22Rv1 (cell line): ENCODE results near the gene SHISA4.
A peak's percentile ranks its signal among the peaks of the same experiment; 100 is the strongest.
"Not testable (repeated sequence)": the region's sequence is repeated elsewhere in the genome, so short reads cannot be mapped to it uniquely, and the experiment has no call there.

ENCODE experiments used
- H3K27ac ChIP-seq: fragments of 450-650 bp; 2 replicates; pipeline ENCODE4 v1.5.1; 2017
- ZFX ChIP-seq: fragments of 450-650 bp; IDR thresholded peaks from 2 replicates; pipeline ENCODE4 v1.6.1; 2017; ENCODE audit warnings: antibody characterized with exemption, borderline replicate concordance
- TF ChIP-seq, protein P1 (sequence below): fragments of 450-650 bp; IDR thresholded peaks from 2 replicates; pipeline ENCODE4 v1.5.1; 2017; ENCODE audit warnings: mild to moderate bottlenecking

SHISA4 gene, protein sequence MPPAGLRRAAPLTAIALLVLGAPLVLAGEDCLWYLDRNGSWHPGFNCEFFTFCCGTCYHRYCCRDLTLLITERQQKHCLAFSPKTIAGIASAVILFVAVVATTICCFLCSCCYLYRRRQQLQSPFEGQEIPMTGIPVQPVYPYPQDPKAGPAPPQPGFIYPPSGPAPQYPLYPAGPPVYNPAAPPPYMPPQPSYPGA

GRCh38 chr1:201888282-201889089 is at the start of gene SHISA4:
SHISA4 (plus strand) TSS chr1:201888898; CDS start chr1:201888995, 97 bp downstream.
- TF ChIP-seq, protein P1, sequence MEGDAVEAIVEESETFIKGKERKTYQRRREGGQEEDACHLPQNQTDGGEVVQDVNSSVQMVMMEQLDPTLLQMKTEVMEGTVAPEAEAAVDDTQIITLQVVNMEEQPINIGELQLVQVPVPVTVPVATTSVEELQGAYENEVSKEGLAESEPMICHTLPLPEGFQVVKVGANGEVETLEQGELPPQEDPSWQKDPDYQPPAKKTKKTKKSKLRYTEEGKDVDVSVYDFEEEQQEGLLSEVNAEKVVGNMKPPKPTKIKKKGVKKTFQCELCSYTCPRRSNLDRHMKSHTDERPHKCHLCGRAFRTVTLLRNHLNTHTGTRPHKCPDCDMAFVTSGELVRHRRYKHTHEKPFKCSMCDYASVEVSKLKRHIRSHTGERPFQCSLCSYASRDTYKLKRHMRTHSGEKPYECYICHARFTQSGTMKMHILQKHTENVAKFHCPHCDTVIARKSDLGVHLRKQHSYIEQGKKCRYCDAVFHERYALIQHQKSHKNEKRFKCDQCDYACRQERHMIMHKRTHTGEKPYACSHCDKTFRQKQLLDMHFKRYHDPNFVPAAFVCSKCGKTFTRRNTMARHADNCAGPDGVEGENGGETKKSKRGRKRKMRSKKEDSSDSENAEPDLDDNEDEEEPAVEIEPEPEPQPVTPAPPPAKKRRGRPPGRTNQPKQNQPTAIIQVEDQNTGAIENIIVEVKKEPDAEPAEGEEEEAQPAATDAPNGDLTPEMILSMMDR: no peak
- no peak for TF ChIP-seq ZFX
- 0 out of 2 replicates have a peak within 1 kb of the TSS, but pooled peaks have one; percentile 1 for H3K27ac ChIP-seq

DNA sequence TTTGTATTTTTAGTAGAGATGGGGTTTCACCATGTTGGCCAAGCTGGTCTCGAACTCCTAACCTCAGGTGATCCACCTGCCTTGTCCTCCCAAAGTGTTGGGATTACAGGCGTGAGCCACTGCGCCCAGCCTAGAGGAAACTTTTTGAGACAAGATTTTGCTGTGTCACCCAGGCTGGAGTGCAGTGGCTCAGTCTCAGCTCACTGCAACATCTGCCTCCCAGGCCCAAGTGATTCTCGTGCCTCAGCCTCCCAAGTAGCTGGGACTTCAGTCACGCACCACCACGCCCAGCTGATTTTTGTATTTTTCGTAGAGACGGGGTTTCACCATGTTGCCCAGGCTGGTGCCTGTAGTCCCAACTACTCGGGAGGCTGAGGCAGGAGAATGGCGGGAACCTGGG is 49.6 kb upstream of the SHISA4 start:
- not testable (repeated sequence) for H3K27ac ChIP-seq

DNA sequence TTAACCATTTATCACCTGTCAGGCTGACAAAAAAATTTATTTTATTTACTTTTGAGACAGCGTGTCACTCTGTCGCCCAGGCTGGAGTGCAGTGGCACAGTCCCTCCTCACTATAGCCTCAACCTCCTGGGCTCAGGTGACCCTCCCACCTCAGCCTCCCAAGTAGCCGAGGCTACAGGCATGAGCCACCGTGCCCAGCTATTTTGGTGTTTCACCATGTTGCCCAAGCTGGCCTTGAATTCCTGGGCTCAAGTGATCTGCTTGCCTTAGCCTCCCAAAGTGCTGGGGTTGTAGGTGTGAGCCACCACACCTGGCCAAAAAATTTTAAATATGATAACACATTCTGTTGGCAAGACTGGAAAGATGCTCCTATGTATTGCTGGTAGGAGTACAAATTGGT is 48.6 kb upstream of the SHISA4 start:
- H3K27ac ChIP-seq: no peak overlapping the region
- TF ChIP-seq, protein P1: no peak
- TF ChIP-seq ZFX: no peak

DNA sequence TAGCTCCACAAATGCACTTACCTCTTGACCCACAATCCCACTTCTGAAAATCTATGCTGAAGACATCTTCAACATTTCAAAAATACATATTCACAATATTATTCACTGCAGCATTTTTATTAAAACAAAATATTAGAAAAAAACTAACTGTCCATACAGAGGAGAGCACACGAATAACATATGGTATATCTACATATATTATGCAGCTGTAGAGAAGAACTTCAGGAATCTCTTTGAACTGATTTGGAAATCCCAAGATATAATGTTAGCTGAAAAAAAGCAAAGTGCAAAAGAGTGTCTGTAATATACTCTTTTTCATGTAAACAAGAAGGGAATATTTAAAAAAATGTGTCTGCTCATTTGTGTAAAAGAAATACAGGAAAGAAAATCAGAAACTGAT is 48.2 kb upstream of the SHISA4 start:
- H3K27ac ChIP-seq: no peak overlapping the region
- TF ChIP-seq ZFX: no peak
- TF ChIP-seq, protein P1: no peak

DNA sequence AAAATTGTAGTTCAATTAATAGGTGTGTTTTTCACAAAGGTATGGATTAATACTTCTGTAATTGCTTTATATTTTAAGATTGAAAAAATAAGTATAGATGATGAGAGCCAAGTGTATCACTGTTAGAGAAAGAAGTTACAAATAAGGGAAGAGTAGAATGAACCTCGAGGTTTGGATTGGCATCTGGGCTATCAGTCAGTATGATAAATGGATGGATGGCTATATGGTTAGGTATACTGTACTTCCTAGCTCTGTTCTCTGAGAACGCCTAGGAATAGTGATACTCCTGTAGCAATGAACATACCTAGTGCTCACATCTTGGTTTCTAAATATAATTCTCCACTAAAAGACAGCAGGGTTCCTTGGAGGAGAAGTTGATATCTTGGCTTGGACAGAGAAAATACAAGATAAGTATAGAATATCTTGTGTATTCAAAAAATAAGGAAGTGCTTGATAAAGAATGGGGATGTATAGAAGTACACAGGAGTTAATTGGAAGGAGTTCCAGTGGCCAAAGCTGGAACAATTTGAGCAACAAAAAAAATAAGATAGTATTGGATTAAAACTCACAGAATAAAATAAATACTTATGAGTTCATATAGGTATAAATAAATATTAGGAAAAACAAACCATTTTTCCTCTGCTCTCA is 47.3 kb upstream of the SHISA4 start:
- no peak for TF ChIP-seq ZFX
- TF ChIP-seq, protein P1: no peak
- H3K27ac ChIP-seq: no peak overlapping the region

- TF ChIP-seq, protein P1: no peak
- TF ChIP-seq ZFX: no peak
- H3K27ac ChIP-seq: no peak overlapping the region
Observed at GRCh38 chr1:201842472-201843027, 46.1 kb upstream of the SHISA4 start.

- no peak overlapping the region for H3K27ac ChIP-seq
- TF ChIP-seq, protein P1: no peak
- no peak for TF ChIP-seq ZFX
Observed at GRCh38 chr1:201845331-201846083, 43.2 kb upstream of the SHISA4 start.
